Right lobe of liver (tissue), 6 donors: ENCODE results near the gene SHKBP1. TPM values are rescaled to one million over a fixed set of nuclear protein-coding genes. Genes with fewer than 3 reads are reported as not detected.

ENCODE experiments used
- ATAC-seq, 4 donors: fragments of 200-7000 bp; cut with Tn5 transposase; one replicate each; pipeline ENCODE4 v1.9.1; 2020; ENCODE audit warnings: mild to moderate bottlenecking in 4 of 4, moderate library complexity in 4 of 4
- DNase-seq, 3 donors: peaks; one replicate each; pipeline ENCODE4 v3.0.0-alpha.2; 2020
- H3K27ac ChIP-seq, 3 donors: fragments of 200-600 bp; one replicate each; pipeline ENCODE4 v1.8.0; 2022
- H3K27me3 ChIP-seq, 2 donors: fragments of 200-600 bp; one replicate each; pipeline ENCODE4 v1.8.0; 2022
- H3K36me3 ChIP-seq, 4 donors: fragments of 200-600 bp; sonication (generic) in 1 of 4; one replicate each; pipeline versions ENCODE4 v1.5.1 to v1.8.0; 2017 to 2022; ENCODE audit warnings: control low read depth in 1 of 4
- H3K4me1 ChIP-seq, 4 donors: fragments of 200-600 bp; sonication (generic) in 1 of 4; one replicate each; pipeline versions ENCODE4 v1.5.1 to v1.8.0; 2017 to 2022; ENCODE audit warnings: control low read depth in 1 of 4
- H3K4me3 ChIP-seq, 3 donors: fragments of 200-600 bp; one replicate each; pipeline ENCODE4 v1.8.0; 2022
- H3K9me3 ChIP-seq, 4 donors: fragments of 200-600 bp; sonication (generic) in 1 of 4; one replicate each; pipeline versions ENCODE4 v1.5.1 to v1.8.0; 2017 to 2022; ENCODE audit warnings: control low read depth in 1 of 4
- CTCF ChIP-seq, 4 donors: fragments of 200-600 bp in 3 of 4; fragments of 450-650 bp in 1 of 4; IDR thresholded peaks; one replicate each; pipeline versions ENCODE4 v1.5.1 to v1.8.0; 2016 to 2022; ENCODE audit warnings: antibody characterized with exemption in 4 of 4, mild to moderate bottlenecking in 2 of 4
- POLR2A ChIP-seq: fragments of 450-650 bp; IDR thresholded peaks from one replicate; pipeline ENCODE4 v1.6.1; 2017; ENCODE audit warnings: antibody characterized with exemption, mild to moderate bottlenecking
- WGBS: methylation state at CpG from one replicate; pipeline ENCODE4 v1.1.6; 2018; ENCODE audit warnings: low coverage, low lambda C conversion rate; ENCODE audit not compliant: insufficient coverage; ENCODE audit errors: missing lambda C conversion rate; 5-methylcytosine and 5-hydroxymethylcytosine counted together
- intact Hi-C, 2 donors: fragments of 100-400 bp; cut with DNase I; formaldehyde crosslinking; loops; one replicate each; pipeline versions ENCODE4 v1.11.2 to v1.14.1; 2022
- total RNA-seq, 6 experiments: library from RNA; depleted of rRNA in 2 of 6; stranded (reverse); fragments of >200 nt in 2 of 6; fragmentation: NEBNext Ultra II Directional in 3 of 6; extraction: Animal tissue kit (Norgen Biotek cat#: 25700) in 3 of 6; gene quantifications; one replicate each; pipeline versions ENCODE4 v1.1.0 to v1.2.4, GENCODE V29; 2016 to 2023
- donor health status: DM: no; HTN: yes; CAD: no.
- donor health status: DM: no; HTN: no; CAD: no.
- donor health status: DM: no; HTN: no; CAD: no.
- donor health status: DM: no; HTN: yes; CAD: no.
- donor health status: DM: no; HTN: yes; CAD: no.

Gene SHKBP1
- total RNA-seq, 6 experiments from 2014 or later = 16.1 to 29.0 (median 22.4) TPM

DNA sequence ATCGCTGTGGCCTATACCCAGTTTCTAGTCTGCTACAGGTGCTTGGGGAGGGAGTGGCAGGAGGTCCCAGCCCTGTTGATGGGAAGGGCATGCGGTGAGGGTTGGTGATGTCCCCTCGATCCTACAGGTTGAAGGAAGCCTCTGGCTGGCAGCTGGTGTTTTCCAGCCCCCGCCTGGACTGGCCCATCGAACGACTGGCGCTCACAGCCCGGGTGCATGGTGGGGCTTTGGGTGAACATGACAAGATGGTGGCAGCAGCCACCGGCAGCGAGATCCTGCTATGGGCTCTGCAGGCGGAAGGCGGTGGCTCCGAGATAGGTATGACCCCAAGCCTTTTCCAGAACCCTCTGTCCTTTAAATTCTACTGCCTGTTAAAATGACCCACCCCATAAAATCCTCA lies 3.9 kb downstream of the SHKBP1 start:
- DNase-seq = no peak
- ATAC-seq = no peak
- Histone ChIP-seq H3K4me3 (no peak overlapping the region), H3K4me1 (peaks cover 0 to 5% (median 0%) of the 10 kb centered on the region in 4 donors), H3K27me3 (no peaks in the 10 kb centered on the region), H3K27ac (no peak overlapping the region), H3K9me3 (no peaks in the 10 kb centered on the region), H3K36me3 (peaks cover 0 to 14% (median 6%) of the 10 kb centered on the region in 4 donors)
- intact Hi-C loops = no loop called here
- WGBS = 67% methylated on average over 1 of the region's 13 CpGs
- TF ChIP-seq POLR2A (no peak), CTCF (IDR thresholded peaks at IDR 0.05) (no peak)

DNA sequence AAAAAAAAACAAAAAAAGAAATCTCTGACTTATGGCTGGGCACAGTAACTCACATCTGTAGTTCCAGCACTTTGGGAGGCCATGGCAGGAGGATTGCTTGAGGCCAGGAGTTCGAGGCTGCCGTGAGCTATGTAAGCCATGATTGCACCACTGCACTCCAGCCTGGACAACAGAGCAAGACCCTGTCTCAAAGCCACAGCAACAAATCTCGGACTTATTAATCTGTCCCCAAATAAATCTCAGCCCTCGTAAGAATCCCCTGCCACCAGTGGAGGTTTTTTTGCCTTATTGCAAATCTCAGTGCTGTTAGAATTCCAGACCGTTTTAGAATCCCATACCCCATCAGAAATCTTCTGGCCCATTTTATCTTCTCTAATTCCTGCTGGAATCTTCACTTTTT lies 4.9 kb downstream of the SHKBP1 start:
- Histone ChIP-seq H3K4me3 (no peak overlapping the region), H3K27ac (no peak overlapping the region), H3K36me3 (peaks cover 0 to 14% (median 6%) of the 10 kb centered on the region in 4 donors), H3K4me1 (peaks cover 0 to 5% (median 0%) of the 10 kb centered on the region in 4 donors), H3K9me3 (no peaks in the 10 kb centered on the region), H3K27me3 (no peaks in the 10 kb centered on the region)
- ATAC-seq (no peak), DNase-seq (no peak)
- no peak for TF ChIP-seq CTCF (IDR thresholded peaks at IDR 0.05)
- TF ChIP-seq POLR2A = no peak
- intact Hi-C loops = no loop called here
- WGBS = 96% methylated on average over 5 of the region's 5 CpGs

DNA sequence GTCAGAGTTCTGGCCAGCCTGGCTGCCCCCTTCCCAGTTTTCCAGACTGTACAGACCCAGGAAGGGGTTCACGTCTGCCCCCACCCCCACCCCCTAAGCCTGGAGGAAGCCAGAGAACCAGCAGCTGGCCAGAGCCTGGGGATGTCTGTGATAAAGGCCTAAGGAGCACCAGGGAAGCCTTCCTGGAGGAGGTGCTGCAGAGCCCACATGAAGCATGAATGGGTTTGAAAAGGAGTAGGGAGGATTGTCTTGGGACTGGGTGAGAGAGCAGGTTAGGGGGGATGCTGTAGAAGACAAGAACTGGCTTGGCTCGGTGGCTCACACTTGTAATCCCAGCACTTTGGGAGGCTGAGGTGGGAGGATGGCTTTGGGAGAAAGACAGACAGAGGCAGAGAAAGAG lies 5.8 kb downstream of the SHKBP1 start:
- no peak for TF ChIP-seq CTCF (IDR thresholded peaks at IDR 0.05)
- no peak for TF ChIP-seq POLR2A
- H3K27me3 ChIP-seq = no peaks in the 10 kb centered on the region
- intact Hi-C loops = no loop called here
- no peak for ATAC-seq
- 70% methylated on average over 2 of the region's 2 CpGs for WGBS
- H3K4me3 ChIP-seq = no peak overlapping the region
- no peak for DNase-seq
- H3K27ac ChIP-seq = no peak overlapping the region
- H3K9me3 ChIP-seq = no peaks in the 10 kb centered on the region
- peaks cover 0 to 18% (median 6%) of the 10 kb centered on the region in 4 donors for H3K36me3 ChIP-seq
- H3K4me1 ChIP-seq = peaks cover 0 to 2% (median 0%) of the 10 kb centered on the region in 4 donors

DNA sequence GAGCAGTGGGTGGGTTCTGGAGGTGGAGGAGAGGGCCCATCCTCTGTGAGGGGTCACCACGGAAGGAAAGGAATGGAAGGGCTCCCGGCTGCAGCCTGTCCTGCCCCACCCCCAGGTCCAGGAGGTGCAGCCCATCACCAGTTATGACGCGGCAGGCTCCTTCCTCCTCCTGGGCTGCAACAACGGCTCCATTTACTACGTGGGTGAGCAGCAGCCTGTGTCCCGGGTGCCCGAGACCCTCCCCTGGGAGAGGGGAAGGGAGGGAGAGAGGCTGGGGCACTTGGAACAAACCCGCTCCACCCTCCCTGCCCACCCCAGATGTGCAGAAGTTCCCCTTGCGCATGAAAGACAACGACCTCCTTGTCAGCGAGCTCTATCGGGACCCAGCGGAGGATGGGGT lies 6.6 kb downstream of the SHKBP1 start:
- Histone ChIP-seq H3K4me3 (no peak overlapping the region), H3K4me1 (no peaks in the 10 kb centered on the region), H3K27ac (no peak overlapping the region), H3K36me3 (peaks cover 0 to 18% (median 6%) of the 10 kb centered on the region in 4 donors), H3K27me3 (no peaks in the 10 kb centered on the region), H3K9me3 (no peaks in the 10 kb centered on the region)
- WGBS = no CpG with 5 or more reads among the region's 14 CpGs
- intact Hi-C loops = no loop called here
- DNase-seq (no peak), ATAC-seq (no peak)
- TF ChIP-seq POLR2A (no peak), CTCF (IDR thresholded peaks at IDR 0.05) (no peak)

GRCh38 chr19:40584007-40584406 lies 7.3 kb downstream of the SHKBP1 start:
- ATAC-seq (no peak), DNase-seq (no peak)
- WGBS = 90% methylated on average over 2 of the region's 5 CpGs
- Histone ChIP-seq H3K36me3 (peaks cover 0 to 18% (median 6%) of the 10 kb centered on the region in 4 donors), H3K9me3 (no peaks in the 10 kb centered on the region), H3K27ac (no peak overlapping the region), H3K27me3 (no peaks in the 10 kb centered on the region), H3K4me1 (no peaks in the 10 kb centered on the region), H3K4me3 (no peak overlapping the region)
- TF ChIP-seq POLR2A (no peak), CTCF (IDR thresholded peaks at IDR 0.05) (no peak)
- intact Hi-C loops = no loop called here
